Ureter (tissue), 1 donor: ENCODE data around the gene MAGEA9B. TPM values are rescaled to one million over a fixed set of nuclear protein-coding genes. Genes with fewer than 3 reads are reported as not detected.
"Not testable (repeated sequence)": the region's sequence is repeated elsewhere in the genome, so short reads cannot be mapped to it uniquely, and the experiment has no call there.

Experiments used
- DNase-seq: peaks from one replicate; pipeline ENCODE4 v3.0.0-alpha.2; 2020; ENCODE audit warnings: low spot score
- total RNA-seq: library from RNA; stranded (reverse); gene quantifications from one replicate; pipeline ENCODE4 v1.2.4, GENCODE V29; 2023
- donor health status: DM: yes; HTN: yes; CAD: no.

Gene MAGEA9B
- total RNA-seq, 1 donor from 2014 or later = not detected

- DNase-seq = not testable (repeated sequence)
Measured at GRCh38 chrX:149534926-149535602, 52.2 kb downstream of the MAGEA9B start.

DNA sequence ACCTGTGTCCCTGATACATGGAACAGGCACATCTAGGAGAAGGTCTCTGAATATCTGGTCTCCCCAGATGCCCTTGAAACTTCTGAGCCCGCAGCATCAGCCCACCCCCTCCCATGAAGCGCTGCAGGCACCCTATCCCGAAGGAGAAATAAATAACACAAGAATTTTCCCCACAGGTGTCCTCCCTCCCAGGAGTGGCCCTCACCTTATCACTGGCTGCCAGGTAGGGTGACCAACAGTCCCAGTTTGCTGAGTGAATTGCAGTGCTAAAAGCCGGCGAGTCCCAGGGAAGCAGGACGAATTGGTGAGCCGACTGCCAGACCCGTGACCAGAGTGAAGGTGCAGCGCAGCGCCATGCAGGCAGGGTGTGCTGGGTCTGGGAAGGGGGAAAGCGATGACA is 53.3 kb downstream of the MAGEA9B start:
- not testable (repeated sequence) for DNase-seq

DNA sequence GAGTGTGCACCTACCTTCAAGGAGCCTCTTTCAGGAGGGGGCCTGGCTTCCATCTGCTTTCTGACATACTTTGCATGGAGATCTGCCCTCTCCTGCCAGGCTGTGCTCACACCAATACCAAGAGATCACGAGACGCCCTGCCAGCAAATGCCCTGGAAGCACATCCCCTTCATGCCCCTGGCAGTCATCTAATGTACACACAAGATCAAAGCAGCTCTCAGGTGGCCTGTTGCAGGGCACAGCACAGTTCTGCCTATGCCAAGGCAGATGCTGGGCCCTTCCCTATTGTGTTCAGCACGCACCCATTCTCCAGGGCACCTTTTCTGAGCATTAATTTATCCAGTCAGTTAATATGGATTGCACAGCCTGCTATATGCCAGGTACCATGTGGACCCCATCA is 54.4 kb downstream of the MAGEA9B start:
- not testable (repeated sequence) for DNase-seq

Other genes starting within 250 kb of the MAGEA9B start
- gene IDS, start 82.2 kb downstream of the MAGEA9B start, total RNA-seq = 86.8 TPM
- 22.2 TPM for gene EOLA1, start 46.4 kb downstream of the MAGEA9B start, total RNA-seq
- gene HSFX3, start 37.5 kb downstream of the MAGEA9B start, total RNA-seq = not detected
- not detected for gene HSFX2, start 7.9 kb upstream of the MAGEA9B start, total RNA-seq
- gene TMEM185A, start 44.3 kb upstream of the MAGEA9B start, total RNA-seq = 35.0 TPM
- 0.10 TPM for gene MAGEA11, start 124.6 kb upstream of the MAGEA9B start, total RNA-seq
- gene HSFX1, start 186.6 kb upstream of the MAGEA9B start, total RNA-seq = 2.5 TPM
- gene MAGEA9, start 194.5 kb upstream of the MAGEA9B start, total RNA-seq = not detected